HG02623 (cell line): ENCODE results near the gene ESRRG.

ENCODE experiments used
- ATAC-seq: cut with Tn5 transposase; IDR thresholded peaks from one replicate; pipeline ENCODE4 v1.9.1; 2021; ENCODE audit warnings: moderate library complexity; ENCODE audit not compliant: unreplicated experiment

Gene ESRRG

DNA sequence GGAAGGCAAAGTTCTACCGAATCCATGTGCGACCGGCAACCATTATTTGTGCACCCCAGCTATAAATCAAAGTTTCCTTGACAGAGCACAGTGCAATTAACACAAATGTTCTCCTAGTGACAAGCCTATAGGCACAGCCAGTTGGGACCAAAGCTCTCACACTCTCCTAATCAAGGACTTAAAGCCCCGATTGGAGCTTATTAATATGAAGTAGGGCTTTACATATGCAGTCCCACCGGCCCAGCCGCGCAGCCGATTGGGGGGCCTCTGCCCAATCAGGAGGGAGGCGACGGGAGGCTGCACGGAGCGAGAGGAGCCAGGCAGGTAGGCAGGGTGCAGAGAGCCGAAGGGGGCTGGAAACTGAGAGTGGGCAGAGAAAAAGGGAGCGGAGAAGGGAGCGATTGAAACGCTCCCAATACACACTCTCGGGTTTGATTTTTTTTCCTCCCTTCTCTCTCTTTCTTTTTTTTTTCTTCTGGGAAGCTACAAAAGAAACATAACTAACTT is at the start of gene ESRRG:
Gene ESRRG (minus strand): TSS at position 156 of the 507 bp plus-strand sequence. CDS start 130 bp downstream, at position 26.
- ATAC-seq, result no peak

DNA sequence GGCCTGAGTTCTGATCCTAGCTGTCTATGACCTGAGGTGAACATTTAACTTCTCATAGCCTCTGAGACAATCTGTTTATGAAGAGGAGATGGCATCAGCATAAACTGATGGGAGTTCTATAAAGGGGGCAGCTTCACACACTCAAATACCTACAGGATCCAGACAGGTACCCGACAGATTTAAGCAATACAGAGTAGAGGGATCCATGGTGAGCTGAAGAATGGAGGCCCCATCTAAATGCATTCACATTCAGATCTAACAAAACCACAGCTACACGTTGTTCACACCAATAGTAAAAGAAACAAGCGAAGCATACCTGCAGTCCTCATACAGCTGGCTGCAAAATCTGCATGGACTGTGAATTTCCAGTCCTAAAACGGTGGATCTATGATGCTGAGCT is 48.7 kb upstream of the ESRRG start:
- ATAC-seq, result no peak

DNA sequence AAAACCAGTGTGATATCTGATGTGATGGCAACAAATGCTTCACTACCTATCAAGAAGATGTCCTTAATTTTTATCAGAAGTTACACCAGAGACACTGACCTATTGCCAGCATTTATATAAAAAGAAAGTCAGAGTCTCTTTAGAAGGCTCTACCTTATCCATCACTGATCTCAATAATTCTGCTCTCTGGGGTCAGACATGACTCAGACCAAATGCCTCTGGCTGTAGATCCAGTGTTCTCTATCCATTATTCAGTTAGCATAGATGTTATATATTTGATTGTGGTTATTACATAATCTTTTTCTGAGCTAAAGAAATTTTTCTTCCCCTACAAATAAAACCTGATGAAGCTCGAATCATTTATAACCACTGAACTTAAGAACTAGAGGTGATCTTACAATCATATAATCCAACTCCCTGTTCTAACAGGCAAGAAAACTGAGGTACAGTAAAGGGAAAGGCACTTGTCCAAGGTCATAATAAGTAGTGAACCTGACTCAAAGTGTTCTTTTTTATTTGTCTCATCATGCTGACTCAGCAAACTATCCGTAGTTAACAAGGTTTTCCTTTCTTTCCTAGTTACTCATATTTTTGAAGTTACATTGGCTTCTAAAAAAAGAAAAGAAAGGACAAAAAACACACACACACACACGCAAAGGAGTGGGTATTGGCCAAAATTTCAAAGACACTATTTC is 43.6 kb upstream of the ESRRG start:
- no peak for ATAC-seq

GRCh38 chr1:216765346-216766300 is 42.4 kb upstream of the ESRRG start:
- ATAC-seq, result no peak

GRCh38 chr1:216758161-216758560 is 34.9 kb upstream of the ESRRG start:
- no peak for ATAC-seq

GRCh38 chr1:216757110-216757509 is 33.9 kb upstream of the ESRRG start:
- no peak for ATAC-seq

DNA sequence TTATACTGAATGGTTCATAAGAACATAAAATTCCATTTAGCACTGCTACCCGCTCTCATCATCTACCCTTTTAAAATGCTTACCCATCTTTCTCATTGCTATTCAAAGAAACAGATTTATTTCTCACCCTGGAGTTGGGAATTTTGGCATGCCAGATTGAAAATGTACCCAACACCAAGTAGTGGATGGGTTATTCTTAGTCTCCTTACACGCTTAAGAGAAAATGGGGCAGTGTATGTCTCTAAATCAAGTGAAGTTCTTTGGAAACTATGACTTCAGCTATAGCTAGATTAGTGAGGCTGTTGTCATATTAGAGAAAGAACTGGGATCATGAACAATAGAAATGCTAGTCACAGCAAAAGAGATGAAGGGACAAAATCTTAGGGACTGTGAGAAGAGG is 27.7 kb upstream of the ESRRG start:
- ATAC-seq, result no peak

GRCh38 chr1:216750031-216750627 is 26.9 kb upstream of the ESRRG start:
- peak; percentile 70 for ATAC-seq

DNA sequence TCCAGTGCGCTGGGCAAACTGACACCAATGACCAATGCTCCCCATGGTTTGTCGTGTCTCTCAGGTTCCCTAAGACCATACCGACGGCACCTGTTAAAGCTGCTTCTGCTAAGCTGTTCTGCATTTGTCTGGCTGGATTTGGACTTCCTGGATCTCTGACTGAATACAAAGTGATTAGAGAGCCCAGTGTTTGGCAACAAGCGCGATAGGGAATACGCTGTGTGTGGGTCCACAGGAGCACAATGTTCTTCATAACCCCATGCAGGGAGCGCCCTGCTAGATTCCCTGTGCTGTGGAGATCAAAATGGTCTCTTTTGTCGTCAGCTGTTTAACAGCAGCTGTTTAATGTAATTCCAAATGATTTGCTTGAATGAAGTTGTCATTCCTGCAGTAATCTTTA is 26.0 kb upstream of the ESRRG start:
- ATAC-seq, result no peak

DNA sequence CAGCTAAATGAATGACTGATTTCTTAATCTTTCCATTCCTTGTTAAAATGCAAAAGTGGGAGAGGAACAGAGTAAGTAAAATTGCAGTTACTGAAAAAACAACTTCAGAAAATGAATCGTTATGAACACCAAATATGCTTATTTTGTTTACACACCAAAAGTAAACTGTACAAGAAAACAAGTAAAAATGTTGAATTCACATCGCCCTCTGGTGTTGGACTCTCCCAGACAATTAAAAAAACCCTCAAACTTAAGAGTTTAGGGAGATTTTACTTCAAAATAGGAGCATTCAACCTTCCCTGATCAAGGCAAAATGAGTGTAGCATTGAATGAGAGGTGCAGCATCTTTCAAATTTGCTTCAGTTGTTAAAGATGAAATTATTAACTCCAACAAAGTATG is 19.4 kb upstream of the ESRRG start:
- ATAC-seq, result no peak

GRCh38 chr1:216740331-216740730 is 17.1 kb upstream of the ESRRG start:
- ATAC-seq, result no peak

DNA sequence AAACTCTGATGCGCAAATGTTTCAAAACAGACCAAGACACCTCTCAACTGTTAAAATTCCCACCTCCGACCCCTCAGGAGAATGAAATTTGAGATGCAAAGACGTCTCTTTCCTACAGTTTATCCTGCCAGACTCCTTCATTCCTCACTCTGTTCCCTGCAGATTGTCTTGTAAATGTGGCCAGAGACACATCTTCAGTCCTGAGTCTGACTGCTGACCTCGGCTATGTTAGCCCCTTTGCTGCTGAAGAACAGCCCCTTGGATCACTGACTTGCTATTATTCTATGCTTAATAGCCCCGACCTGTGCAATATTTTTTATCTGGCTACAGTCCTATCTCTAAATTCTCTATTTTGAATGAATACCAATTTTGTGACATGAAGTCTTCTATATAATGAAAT is 16.6 kb upstream of the ESRRG start:
- ATAC-seq, result no peak

DNA sequence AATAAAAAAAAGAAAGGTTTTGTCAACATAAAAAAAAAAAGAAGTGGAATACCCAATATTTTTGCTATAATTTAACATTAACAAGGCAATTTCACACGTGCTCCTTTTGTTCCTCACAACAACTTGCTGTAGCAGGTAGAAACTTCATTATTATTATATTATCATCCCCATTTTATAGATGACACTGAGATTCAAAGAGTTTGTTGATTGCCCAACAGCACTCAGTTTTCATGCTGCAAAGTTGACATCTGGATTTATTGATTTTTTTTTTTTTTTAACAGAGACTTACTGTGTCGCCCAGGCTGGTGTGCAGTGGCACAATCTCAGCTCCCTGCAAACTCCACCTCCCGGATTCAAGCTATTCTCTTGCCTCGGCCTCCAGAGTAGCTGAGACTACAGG is 8.9 kb upstream of the ESRRG start:
- no peak for ATAC-seq

DNA sequence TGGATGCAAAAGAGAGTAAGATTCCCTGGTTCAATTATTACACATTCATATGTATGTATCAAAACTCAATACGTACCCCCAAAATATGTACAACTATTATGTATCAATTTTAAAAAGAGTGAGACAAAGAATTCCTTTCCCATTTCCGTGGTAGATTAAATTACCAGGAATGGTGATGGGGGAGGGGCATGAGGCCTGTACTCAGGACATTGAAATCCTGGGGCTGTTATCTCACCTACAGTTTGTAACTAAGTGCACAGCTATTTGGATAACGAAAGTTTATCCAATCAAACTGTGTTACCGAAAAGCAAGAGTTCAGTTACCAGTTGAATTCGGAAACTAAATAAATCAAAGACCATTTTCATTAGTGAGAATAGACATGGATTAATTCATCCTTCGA is 8.3 kb upstream of the ESRRG start:
- ATAC-seq, result no peak

- ATAC-seq, result no peak
Observed at GRCh38 chr1:216726435-216726834, 3.2 kb upstream of the ESRRG start.

DNA sequence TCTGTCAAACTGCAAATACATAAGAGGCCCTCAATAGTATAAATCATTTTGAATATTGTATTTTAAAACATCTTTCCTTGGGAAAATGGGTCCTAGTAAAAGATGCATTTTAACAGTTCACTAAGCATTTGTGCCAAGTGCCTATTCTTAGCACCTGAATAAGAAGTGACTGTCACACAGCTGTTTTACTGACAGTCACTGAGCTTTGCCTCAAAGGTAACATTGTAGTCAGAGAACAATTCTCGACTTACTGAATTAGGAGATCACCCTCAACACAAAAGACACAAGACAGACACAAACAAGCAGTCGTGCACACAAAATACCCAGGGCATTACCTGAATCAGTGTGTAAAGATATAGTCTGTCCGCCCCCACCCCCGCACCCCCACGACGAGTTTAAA is 408 bp downstream of the ESRRG start:
- ATAC-seq, result no peak

DNA sequence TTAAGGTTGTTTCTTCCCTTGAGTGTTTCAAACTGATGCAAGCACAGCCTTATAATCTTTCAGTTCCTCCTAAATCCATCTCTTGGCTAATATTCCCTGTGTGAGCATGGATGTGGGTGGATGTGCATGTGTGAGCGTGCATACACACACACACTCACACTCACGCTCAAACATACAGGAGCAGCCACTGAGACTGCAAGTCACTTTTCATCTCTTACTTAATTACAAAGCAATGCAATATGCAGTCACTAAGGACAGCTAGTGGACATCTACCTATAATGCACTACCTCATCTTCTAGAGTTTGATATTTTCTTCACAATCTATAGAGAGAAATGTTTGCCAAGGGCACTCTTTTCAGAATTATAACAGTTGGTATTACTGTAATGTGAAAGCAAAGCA is 1.4 kb downstream of the ESRRG start:
- no peak for ATAC-seq

DNA sequence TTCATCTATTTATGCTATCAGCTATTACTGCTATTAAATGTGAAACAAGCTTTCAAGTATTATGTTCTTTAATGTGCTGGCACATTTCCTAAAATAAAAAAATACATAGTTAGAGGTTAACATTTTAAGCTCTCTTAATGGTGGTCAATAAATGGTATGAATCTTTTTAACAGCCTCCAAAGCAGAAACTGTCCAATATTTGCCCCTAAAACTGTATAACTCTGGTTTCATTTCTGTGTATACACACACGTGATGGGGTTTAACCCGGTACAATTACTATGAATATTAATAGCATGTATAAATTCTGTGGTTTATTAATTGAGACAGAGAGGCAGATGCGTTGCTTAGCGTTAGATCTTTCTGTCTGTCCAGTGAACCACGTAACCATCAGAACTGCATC is 2.2 kb downstream of the ESRRG start:
- no peak for ATAC-seq

DNA sequence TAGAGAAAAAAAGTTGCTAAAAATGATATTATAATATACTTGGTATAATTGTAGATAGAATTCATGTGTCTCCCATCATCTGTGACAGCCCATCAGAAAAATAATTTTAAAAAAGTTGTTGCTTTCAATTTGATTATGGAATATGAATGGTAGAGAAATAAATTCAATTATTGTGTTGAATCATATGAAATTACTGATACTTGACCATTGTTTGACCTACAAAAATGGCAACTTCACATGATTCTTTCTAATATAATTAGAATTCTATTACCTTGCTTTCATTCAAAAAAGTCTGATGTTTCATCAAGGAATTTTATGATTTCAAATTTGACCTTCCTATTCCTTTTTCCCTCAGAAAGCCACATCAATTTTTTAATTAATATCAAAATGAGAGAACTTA is 11.5 kb downstream of the ESRRG start:
- ATAC-seq, result no peak

DNA sequence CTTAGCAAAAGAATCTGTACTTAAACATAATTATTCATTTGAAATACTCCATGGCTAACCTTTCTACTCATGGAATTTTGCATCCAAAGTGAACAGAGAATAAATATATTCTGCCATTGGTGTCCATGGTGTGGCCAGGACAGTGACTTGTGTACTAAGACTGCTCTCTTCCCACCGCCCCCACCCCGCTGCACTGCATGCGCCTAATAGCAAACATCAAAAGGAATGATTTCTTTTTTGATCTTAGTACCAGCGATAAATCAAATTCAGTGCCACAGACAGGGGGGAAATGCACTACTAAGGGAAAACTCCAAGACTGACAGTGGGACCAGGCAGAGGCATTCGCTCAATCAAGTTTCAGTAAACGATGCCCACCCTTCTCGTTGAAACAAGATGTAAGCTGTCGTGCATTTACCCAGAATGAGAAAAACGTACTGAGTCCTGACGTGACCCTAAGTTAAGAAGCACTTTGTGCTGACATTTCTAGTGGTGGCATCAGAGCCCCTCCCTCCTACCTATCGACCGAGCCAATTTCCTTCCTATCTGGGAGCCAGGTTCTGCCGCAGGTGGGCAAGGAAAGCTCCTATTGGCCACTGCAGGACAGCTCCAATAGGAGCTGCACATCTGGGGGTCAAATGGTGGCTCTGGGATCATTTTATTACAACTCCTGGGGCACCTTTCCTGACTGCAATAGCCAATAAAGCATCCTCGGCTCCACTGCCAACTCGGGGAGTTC is 12.5 kb downstream of the ESRRG start:
- ATAC-seq, result no peak

DNA sequence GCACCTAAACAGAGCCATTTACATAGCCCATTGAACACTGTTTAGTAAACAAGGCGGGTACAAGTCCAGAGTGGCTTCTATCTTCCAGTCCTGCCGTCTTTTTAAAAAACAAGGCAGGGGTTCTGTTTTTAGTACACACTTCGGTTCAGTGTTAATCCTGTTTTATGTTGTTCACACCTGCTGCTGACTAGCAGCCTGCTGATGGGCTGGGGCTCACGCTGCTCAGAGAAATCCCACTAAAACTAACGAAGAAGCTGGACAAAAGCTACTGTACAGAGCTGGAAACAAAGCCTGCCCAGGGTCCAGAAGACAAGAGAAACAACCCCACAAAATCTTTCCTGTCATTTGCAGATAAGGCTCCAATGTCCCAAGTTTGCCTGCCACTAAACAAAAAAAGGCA is 13.2 kb downstream of the ESRRG start:
- no peak for ATAC-seq
